ENCODE data around the gene MGMT.

DNA sequence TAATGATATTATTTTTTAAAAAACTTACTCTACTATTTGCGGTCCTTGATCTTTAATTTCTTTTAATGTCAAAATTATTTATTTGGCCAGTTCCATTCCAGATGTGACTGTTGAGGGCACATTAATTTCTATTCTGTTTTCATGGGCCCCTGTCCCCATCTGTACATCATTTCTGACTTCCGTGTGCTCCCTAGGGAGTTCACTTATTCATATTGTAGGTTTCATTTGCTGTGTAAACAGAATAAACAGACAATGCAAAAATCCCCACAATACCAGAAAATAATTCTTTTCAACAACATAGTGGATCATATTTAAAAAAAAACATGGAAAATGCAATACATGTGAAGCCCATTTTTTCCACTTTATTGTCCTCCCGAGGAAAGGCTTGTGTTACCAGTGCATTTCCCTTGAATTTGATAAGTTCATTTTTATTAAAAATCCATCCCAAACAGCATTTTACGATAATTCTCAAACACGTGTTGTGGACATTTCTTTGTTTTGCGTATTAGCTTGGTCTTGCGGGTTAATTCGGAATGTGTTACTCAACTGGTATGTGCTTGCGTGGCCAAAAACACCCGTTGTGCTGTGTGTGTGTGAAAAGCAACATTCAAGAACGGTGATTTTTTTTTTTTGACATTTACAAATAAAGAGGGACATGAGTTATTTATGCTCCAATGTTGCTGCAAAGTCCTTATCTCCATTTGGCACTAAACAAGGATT lies 138.4 kb downstream of the MGMT start:
- TF ChIP-seq POLR2A (IDR thresholded peaks at IDR 0.05; ENCODE audit: low read length) (no peak), GATA1 (IDR thresholded peaks at IDR 0.05; ENCODE audit: low read depth, low read length) (no peak)

All from erythroblast (primary cell).